GM21447 (cell line): ENCODE measurements around the gene SCAPER.
A peak's percentile ranks its signal among the peaks of the same experiment; 100 is the strongest.
"Not testable (repeated sequence)": the region's sequence is repeated elsewhere in the genome, so short reads cannot be mapped to it uniquely, and the experiment has no call there.

ENCODE experiments used
- ATAC-seq: cut with Tn5 transposase; IDR thresholded peaks from one replicate; pipeline ENCODE4 v1.9.1; 2021; ENCODE audit not compliant: unreplicated experiment

Gene SCAPER

GRCh38 chr15:76793162-76793561 lies 112.0 kb downstream of the SCAPER start:
- ATAC-seq, result no peak

GRCh38 chr15:76791511-76791910 lies 113.6 kb downstream of the SCAPER start:
- no peak for ATAC-seq

- no peak for ATAC-seq
These were observed 117.9 kb downstream of the SCAPER start for GRCh38 chr15:76787273-76787672.

GRCh38 chr15:76776969-76777368 lies 128.2 kb downstream of the SCAPER start:
- no peak for ATAC-seq

DNA sequence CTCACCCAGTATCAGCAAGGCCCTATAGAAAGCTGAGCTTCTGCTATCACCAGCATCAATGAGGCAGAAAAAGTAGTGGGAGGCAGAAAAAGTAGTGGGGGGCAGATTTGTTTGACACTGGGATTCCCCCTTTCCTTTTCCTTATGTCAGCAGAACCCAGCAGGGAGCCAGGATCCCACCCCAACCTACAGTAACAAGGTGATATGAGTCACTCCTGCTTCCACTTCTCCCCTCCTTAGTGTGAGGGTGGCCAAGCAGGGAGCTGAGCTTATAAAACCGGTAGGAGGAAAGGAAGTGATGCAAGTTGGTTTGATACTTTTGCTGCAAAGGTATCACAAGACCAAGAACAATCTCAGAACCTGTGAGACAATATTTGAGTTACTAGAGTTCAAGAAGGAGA lies 128.7 kb downstream of the SCAPER start:
- no peak for ATAC-seq

- no peak for ATAC-seq
These were observed 131.9 kb downstream of the SCAPER start for GRCh38 chr15:76773234-76773633.

DNA sequence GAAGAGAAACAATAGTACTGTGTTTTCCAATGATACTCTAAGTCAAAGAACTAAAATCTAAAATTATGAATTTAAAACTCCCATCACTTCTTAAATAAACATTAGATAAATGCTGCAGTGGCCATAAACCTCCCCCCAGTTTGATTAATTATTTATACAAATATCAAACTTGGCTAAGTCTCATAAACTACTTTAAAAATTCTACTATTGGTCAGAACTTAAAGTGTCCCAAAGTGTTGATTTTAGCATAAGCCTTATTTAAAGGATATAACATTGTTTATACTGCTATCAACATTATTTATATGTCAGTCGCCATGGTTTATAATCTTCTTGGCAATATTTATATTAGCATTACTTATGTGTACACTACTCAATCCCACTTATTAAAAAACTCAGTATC lies 132.4 kb downstream of the SCAPER start:
- no peak for ATAC-seq

DNA sequence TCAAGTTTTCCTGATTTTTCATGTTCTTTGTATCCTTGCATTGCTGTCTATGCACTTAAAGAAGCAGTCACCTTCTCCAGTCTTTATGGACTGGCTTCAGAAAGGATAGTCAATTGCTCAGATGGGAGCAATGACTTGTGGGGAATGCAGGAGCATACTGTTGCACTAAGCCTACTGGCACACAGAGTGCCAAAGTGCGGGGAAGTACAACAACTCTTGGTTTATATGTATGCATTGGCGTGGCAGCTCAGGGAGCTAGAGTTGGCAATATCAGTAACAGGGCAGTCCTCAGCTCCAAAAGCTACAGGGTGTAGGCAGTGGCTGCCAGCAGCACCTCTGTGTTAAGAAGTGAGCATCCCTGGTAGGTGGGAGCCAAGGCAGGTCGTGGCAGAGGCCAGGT lies 141.1 kb downstream of the SCAPER start:
- no peak for ATAC-seq

DNA sequence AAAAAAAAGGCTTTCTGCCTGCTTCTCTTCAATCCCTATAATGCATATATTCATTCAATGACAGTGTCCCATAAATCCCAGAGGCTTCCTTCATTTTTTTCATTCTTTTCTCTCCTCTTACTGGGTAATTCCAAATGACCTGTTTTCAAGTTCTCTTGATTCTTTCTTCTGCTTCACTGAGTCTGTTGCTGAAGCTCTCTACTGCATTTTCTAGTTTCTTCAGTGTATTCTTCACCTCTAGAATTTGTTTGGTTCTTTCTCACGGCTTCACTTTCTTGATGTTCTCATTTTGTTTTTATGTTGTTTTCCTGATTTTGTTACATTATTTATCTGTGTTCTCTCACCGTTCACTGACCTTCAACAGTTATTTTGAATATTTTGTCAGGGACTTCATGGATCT lies 141.6 kb downstream of the SCAPER start:
- ATAC-seq, result no peak

DNA sequence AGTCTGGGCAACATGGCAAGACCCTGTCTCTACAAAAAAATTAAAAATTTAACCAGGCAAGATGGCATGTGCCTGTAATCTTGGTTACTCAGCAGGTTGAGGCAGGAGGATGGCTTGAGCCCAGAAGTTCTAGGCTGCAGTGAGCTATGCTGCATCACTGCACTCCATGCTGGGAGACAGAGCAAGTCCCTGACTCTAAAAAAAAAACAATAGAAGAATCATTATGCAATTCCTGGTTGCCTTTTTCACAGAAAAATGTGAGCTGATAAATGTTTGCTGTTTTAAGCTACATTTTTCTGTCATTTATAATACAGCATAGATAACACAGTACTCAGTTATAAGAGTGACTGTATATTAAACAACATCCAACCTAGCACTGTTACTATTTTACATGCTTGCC lies 148.8 kb downstream of the SCAPER start:
- no peak for ATAC-seq

DNA sequence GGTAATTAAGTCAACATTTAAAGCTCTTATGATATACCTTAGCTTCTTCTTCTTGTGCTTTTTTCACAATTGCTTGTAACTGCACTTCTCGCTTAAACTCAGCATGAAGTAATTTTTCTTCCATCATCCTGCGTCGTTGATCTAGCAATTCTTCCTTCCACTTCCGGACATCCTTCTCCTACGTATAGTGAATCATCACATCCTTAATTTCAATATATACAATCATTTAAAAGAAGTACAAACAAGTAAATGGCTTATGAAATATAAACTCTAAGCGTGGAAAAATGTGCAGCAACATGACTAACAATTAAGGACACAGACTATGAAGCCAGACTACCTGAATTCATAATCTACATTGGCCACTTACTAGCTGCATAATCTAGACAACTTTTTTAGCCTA lies 151.4 kb downstream of the SCAPER start:
- ATAC-seq, result no peak

DNA sequence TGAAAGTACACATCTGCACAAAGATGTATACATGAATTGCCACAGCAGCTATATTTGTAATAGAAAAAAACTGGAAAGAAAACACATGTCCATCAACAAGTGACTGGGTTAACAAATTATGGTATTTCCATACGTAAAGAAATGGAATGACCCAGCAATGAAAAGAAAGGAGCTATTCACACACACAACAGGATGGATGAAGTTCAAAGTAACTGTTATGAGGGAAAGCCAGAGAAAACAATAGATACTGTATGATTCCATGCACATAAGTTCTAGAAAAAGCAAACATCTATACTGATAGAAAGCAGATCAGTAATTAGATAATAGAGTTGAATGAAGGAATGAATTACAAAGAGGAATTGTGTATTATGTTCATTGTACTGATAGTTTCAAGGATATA lies 152.0 kb downstream of the SCAPER start:
- ATAC-seq, result no peak

DNA sequence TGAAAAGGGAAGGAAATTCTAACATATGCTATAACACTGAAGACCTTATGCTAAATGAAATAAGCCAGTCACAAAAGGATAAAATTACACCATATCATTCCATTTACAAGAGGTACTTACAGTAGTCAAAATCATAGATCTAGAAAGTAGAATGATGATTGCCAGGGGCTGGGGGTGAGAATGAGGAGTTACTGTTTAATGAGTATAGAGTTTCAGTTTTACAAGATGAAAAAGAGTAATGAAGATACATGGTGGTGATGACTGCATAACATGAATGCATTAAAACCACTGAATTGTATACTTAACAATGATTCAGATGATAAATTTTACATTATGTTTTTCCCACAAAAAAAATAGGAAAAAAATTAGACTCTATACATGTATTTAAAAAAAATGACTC lies 152.6 kb downstream of the SCAPER start:
- ATAC-seq, result no peak

GRCh38 chr15:76737573-76737972 lies 167.6 kb downstream of the SCAPER start:
- ATAC-seq, result no peak

- not testable (repeated sequence) for ATAC-seq
These were observed 172.8 kb downstream of the SCAPER start for GRCh38 chr15:76732321-76732720.

DNA sequence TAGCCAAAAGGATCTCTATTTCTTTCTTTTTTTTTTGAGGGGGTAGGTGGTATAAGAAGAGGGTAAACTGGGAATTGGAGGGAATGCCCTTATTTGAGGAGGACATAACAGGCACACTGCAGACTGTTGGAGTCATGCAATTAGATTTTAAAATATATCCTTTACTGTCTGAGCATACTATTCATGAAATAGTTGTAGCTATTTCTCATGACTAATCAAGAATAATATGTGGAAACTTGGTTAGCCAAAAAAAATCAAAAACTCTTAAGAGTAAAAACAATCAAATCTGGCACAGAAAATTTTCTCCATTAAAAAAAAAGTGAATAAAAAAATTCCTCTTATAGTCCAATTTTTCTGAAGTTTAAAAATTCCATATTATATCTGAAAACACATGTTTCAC lies 174.9 kb downstream of the SCAPER start:
- ATAC-seq, result no peak

DNA sequence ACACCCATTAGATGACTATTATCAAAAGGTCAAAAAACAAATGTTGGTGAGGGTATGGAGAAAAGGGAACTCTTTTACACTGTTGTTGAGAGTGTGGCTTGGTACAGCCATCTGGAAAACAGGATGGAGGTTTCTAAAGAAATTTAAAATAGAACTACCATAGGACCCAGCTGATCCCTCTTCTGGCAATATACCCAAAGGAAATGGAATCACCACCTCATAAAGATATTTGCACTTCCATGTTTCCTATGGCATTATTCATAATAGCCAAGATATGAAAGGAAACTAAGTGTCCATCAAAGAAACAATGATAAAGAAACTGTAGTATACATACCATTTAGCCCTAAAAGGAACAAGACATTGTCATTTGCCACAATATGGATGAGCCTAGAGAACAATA lies 186.3 kb downstream of the SCAPER start:
- ATAC-seq, result no peak

DNA sequence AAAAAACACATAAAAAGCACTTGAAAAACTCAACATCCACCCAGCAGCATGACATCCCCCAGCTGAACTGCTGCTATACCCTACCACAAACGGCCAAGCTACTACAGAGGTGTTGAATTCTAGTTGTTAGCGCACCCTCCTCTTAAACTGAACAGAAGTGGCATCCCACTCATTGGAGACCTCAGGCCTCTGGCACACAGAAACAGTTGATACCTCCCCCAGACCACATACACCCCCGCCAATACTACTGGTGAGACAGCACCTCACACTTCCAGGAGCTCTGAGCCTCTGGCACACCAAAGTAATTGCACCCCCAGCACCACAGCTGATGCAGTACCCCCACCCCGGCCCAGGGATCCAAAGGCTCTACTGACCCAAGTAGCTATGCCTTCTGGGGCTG lies 190.2 kb downstream of the SCAPER start:
- no peak for ATAC-seq

GRCh38 chr15:76711351-76711827 lies 193.8 kb downstream of the SCAPER start:
- ATAC-seq, result peak; percentile 65

DNA sequence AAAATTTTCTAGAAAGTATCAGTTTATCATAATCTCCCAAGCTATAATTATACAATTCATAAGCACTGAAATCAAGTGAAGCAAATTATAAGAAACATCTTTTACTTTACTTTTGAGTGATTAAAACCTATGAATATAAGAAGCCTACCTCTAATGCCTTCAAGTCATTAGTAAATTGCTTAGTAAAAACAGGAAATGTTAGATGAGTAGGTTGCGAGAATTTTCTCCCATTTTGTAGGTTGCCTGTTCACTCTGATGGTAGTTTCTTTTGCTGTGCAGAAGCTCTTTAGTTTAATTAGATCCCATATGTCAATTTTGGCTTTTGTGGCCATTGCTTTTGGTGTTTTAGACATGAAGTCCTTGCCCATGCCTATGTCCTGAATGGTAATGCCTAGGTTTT lies 201.1 kb downstream of the SCAPER start:
- not testable (repeated sequence) for ATAC-seq

- ATAC-seq, result no peak
These were observed 208.3 kb downstream of the SCAPER start for GRCh38 chr15:76696840-76697239.

- ATAC-seq, result not testable (repeated sequence)
These were observed 212.6 kb downstream of the SCAPER start for GRCh38 chr15:76692546-76692945.

- ATAC-seq, result not testable (repeated sequence)
These were observed 217.5 kb downstream of the SCAPER start for GRCh38 chr15:76687592-76687991.

GRCh38 chr15:76684002-76684401 lies 221.1 kb downstream of the SCAPER start:
- no peak for ATAC-seq
